Measurements from ENCODE around the gene CHN1. TPM values are rescaled to one million over a fixed set of nuclear protein-coding genes. Genes with fewer than 3 reads are reported as not detected.
A peak's percentile ranks its signal among the peaks of the same experiment; 100 is the strongest.

CHN1 gene
- total and polyA plus RNA-seq, 3 donors from 2014 or later = 30.1 to 47.7 (median 42.6) TPM

GRCh38 chr2:175006281-175006680, 1.1 kb upstream of the CHN1 start:
- H3K4me3 ChIP-seq = no peak overlapping the region
- H3K9me3 ChIP-seq = no peaks in the 10 kb centered on the region
- 60 to 63% methylated on average over 2 of the region's 2 CpGs for WGBS, 2 donors
- H3K27me3 ChIP-seq = no peaks in the 10 kb centered on the region
- no peak for TF ChIP-seq CTCF (IDR thresholded peaks at IDR 0.05)
- TF ChIP-seq POLR2A (IDR thresholded peaks at IDR 0.05) = no peak
- H3K4me1 ChIP-seq = no peaks in the 10 kb centered on the region
- no peak for DNase-seq
- H3K36me3 ChIP-seq (ENCODE audit: low read depth, missing control alignments) = no peaks in the 10 kb centered on the region
- intact Hi-C loops (cut with DNase I; ENCODE audit: low total_unique reads) = no loop called here
- H3K27ac ChIP-seq = no peak overlapping the region

GRCh38 chr2:175005733-175006264, 618 bp upstream of the CHN1 start:
- 27 to 29% methylated on average over 9 of the region's 9 CpGs for WGBS, 2 donors
- intact Hi-C loops (cut with DNase I; ENCODE audit: low total_unique reads) = no loop called here
- Histone ChIP-seq H3K27me3 (no peaks in the 10 kb centered on the region), H3K9me3 (no peaks in the 10 kb centered on the region), H3K4me1 (no peaks in the 10 kb centered on the region), H3K27ac (peak overlapping the region; percentile 79 to 80), H3K36me3 (ENCODE audit: low read depth, missing control alignments) (no peaks in the 10 kb centered on the region), H3K4me3 (peak overlapping the region; percentile 73 to 81)
- DNase-seq = no peak
- TF ChIP-seq POLR2A (IDR thresholded peaks at IDR 0.05) (no peak), CTCF (IDR thresholded peaks at IDR 0.05) (no peak)

- Histone ChIP-seq H3K27me3 (no peaks in the 10 kb centered on the region), H3K4me1 (no peaks in the 10 kb centered on the region)
- WGBS, 2 donors = 0% methylated on average over 3 to 10 of the region's 32 CpGs
These were observed 526 bp downstream of the CHN1 start for GRCh38 chr2:175004730-175004979.

GRCh38 chr2:175003875-175004729, 1.1 kb downstream of the CHN1 start:
- no peaks in the 10 kb centered on the region for H3K4me1 ChIP-seq
- peak; percentile 33 for DNase-seq
- no peaks in the 10 kb centered on the region for H3K9me3 ChIP-seq
- 13 to 18% methylated on average over 16 of the region's 16 CpGs for WGBS, 2 donors
- TF ChIP-seq CTCF (IDR thresholded peaks at IDR 0.05) (no peak), POLR2A (IDR thresholded peaks at IDR 0.05) (no peak)
- H3K27me3 ChIP-seq = no peaks in the 10 kb centered on the region
- no peak overlapping the region for H3K27ac ChIP-seq
- intact Hi-C loops (cut with DNase I; ENCODE audit: low total_unique reads) = no loop called here
- peak overlapping the region; percentile 73 to 81 for H3K4me3 ChIP-seq
- no peaks in the 10 kb centered on the region for H3K36me3 ChIP-seq (ENCODE audit: low read depth, missing control alignments)

More at GRCh38 chr2:175004730-175004979, 526 bp downstream of the CHN1 start:
- intact Hi-C loops (cut with DNase I; ENCODE audit: low total_unique reads) = no loop called here
- Histone ChIP-seq H3K9me3 (no peaks in the 10 kb centered on the region), H3K27ac (peak overlapping the region; percentile 79 to 80), H3K4me3 (peak overlapping the region; percentile 73 to 81), H3K36me3 (ENCODE audit: low read depth, missing control alignments) (no peaks in the 10 kb centered on the region)
- peak; percentile 47 for DNase-seq
- TF ChIP-seq POLR2A (IDR thresholded peaks at IDR 0.05) (no peak), CTCF (IDR thresholded peaks at IDR 0.05) (no peak)

All from testis (tissue), 3 donors.